Stimulated activated naive B cell treated with anti-CD40 and anti-IgM and Interleukin-4, amounts not matched to agents 10 μg/mL and 1 μg/mL and 100 μg/mL, for 72 hours (primary cell): ENCODE measurements around the gene PPP1R9A.
A peak's percentile ranks its signal among the peaks of the same experiment; 100 is the strongest.

Experiments
- ATAC-seq, 2 donors: fragments of 150-1000 bp; cut with Tn5 transposase; replicated peaks; 2 replicates each; pipeline ENCODE4 v1.10.0; 2021; ENCODE audit warnings: moderate library complexity in 1 of 2
- DNase-seq: peaks from one replicate; pipeline ENCODE4 v3.0.0; 2021
- H3K27ac Mint-ChIP-seq: one replicate; pipeline ENCODE4 v1.8.0; 2022; ENCODE audit warnings: mild to moderate bottlenecking, mixed read lengths
- H3K27me3 Mint-ChIP-seq, 2 donors: one replicate each; pipeline ENCODE4 v1.8.0; 2022; ENCODE audit warnings: mixed read lengths in 2 of 2
- H3K36me3 Mint-ChIP-seq, 2 donors: one replicate each; pipeline ENCODE4 v1.8.0; 2022; ENCODE audit warnings: mixed read lengths in 2 of 2, mild to moderate bottlenecking in 1 of 2
- H3K4me1 Mint-ChIP-seq, 2 donors: one replicate each; pipeline ENCODE4 v1.8.0; 2022; ENCODE audit warnings: mixed read lengths in 2 of 2, mild to moderate bottlenecking in 1 of 2
- H3K4me3 Mint-ChIP-seq, 2 donors: one replicate each; pipeline ENCODE4 v1.8.0; 2022; ENCODE audit warnings: mild to moderate bottlenecking in 2 of 2, mixed read lengths in 2 of 2, moderate library complexity in 1 of 2
- H3K9me3 Mint-ChIP-seq, 2 donors: one replicate each; pipeline ENCODE4 v1.8.0; 2022; ENCODE audit warnings: mixed read lengths in 2 of 2, mild to moderate bottlenecking in 1 of 2

PPP1R9A gene

DNA sequence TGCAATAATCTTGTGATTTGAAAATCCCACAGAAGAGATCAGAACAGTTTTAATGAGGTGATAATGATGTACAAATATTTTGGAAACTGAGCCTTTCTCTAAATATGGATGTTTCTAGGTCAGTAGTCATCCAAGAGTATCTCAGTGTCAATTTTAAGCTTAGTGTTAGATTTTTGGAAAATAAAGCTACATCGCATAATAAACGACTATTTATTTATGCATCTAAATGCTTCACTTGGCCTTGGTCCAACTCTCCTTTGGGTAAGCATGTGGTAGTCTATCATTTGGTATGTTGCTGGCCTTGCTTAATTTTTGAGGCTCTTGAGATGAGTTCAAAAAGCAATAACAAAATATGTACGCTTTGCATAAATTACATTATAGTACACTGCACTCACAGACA lies 5.4 kb upstream of the PPP1R9A start:
- Mint-ChIP-seq H3K9me3 (no peaks in the 10 kb centered on the region), H3K27ac (no peak overlapping the region), H3K4me3 (no peak overlapping the region), H3K36me3 (no peaks in the 10 kb centered on the region), H3K27me3 (no peaks in the 10 kb centered on the region), H3K4me1 (no peaks in the 10 kb centered on the region)
- no peak for ATAC-seq
- DNase-seq = no peak

DNA sequence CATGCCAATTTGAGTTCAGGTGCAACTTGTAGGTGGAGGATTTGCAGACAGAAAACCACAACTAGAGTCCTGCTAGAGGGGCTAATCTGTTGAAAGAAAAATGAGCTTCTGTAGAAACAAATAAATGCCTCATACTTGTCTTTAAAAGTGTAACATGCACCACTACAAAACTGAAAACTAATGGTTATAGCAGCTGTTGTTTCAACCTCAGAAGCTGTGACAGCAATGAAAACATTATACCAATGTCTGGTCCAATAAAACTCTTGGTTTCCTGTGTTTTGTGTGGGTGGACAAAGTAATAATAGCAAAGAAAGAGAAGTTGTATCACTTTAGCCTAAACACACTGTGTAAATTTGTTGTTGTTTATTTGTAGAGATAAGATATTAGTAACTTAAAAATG lies 3.4 kb upstream of the PPP1R9A start:
- ATAC-seq (no peak), DNase-seq (no peak)
- H3K4me3 Mint-ChIP-seq = no peak overlapping the region
- peaks cover 5 to 8% of the 10 kb centered on the region in 2 donors for H3K4me1 Mint-ChIP-seq
- H3K27me3 Mint-ChIP-seq = peaks cover 7 to 8% of the 10 kb centered on the region in 2 donors
- H3K27ac Mint-ChIP-seq = no peak overlapping the region
- no peaks in the 10 kb centered on the region for H3K36me3 Mint-ChIP-seq
- no peaks in the 10 kb centered on the region for H3K9me3 Mint-ChIP-seq

DNA sequence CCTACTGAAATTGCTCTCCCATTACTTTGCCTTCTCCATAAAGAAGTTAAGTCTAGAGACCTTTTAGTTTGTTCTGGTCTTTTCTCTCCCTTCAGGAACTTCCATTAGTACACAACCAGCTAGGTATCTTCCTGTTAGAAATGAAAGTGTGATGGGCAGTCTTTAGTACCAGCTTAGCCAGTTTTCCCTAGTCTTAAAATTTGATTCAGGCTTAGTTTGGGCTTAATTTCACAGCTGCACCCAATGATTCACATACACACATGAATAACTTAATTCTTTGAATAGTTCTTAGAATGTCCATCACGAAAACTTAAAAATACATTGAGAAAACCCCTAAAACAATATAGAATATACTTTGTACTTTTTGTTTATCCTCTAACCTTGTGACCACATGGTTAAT lies 2.4 kb upstream of the PPP1R9A start:
- peaks cover 12 to 16% of the 10 kb centered on the region in 2 donors for H3K27me3 Mint-ChIP-seq
- H3K36me3 Mint-ChIP-seq = no peaks in the 10 kb centered on the region
- no peak overlapping the region for H3K4me3 Mint-ChIP-seq
- H3K4me1 Mint-ChIP-seq = peaks cover 5 to 16% of the 10 kb centered on the region in 2 donors
- no peak overlapping the region for H3K27ac Mint-ChIP-seq
- no peaks in the 10 kb centered on the region for H3K9me3 Mint-ChIP-seq
- DNase-seq (no peak), ATAC-seq (no peak)

DNA sequence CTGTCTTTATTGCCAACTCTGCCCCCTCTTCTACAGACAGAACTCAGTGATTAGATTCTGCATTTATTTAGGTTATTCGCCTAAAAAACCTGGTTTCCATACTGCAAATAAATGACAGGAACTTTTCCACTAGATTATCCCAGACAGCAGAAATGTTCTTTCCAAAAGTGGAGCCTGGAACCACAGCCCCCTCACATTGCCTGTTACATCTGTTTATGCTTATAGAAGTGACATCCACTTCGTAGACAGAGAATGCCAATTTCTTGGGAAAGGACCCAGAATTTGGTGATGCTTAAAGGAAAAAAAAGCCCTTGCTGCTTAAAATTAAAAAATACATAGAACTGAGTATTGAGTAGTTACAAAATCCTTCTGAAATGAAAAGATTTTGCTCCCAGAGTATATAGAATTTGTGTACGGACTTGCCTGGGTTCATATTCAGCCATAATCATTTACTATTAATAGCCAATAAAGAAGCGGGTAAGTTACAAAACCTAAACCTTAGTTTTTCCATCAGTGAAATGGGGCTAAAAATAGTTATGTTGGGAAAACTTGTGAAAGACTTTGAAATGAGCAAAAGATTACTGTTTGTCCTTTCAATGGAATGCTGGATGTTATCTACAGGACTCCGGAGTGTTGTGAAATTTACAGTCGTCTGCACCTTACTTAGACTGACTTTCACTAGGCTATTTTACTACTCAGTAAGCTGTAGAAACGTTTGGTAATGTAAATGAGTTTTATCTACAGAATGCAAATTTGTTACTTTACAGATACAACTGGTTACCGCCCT lies 1.1 kb upstream of the PPP1R9A start:
- no peak for ATAC-seq
- Mint-ChIP-seq H3K27me3 (peaks cover 18 to 29% of the 10 kb centered on the region in 2 donors), H3K36me3 (no peaks in the 10 kb centered on the region)

DNA sequence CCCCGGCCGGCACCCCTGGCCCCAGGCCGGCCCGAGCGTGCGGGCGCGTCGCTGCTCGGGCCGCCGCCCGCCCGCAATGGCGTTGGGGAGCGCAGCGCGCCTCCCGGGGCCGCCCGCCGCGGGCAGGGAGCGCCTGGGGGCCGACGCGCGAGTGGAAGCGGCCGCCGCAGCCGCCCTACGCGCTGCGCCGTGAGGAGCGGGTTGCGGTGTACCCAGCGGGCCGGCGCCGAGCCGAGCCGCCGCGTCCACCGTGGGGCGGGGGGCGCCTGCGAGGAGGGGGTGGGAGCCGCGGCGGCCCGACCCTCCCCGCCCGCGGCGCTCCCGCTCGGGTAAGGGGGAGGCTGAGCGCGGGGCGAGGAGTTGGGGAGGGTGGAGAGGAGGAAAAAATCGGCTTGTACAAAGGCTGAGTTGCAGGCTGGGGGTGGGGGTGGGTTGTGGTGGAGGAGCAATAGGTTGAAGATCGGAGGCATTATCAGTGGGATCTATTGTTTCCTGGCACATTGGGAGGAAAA lies 473 bp downstream of the PPP1R9A start:
- Mint-ChIP-seq H3K9me3 (no peaks in the 10 kb centered on the region), H3K4me1 (peaks cover 10 to 16% of the 10 kb centered on the region in 2 donors), H3K36me3 (no peaks in the 10 kb centered on the region), H3K4me3 (peak overlapping the region; percentile 85 to 87), H3K27me3 (peaks cover 18 to 32% of the 10 kb centered on the region in 2 donors), H3K27ac (peak overlapping the region; percentile 69)
- no peak for DNase-seq
- ATAC-seq = peak; percentile 76 to 80

More for the DNA sequence above, 1.1 kb upstream of the PPP1R9A start:
- Mint-ChIP-seq H3K4me1 (peaks cover 8 to 16% of the 10 kb centered on the region in 2 donors), H3K9me3 (no peaks in the 10 kb centered on the region), H3K4me3 (no peak overlapping the region), H3K27ac (no peak overlapping the region)
- DNase-seq = no peak

DNA sequence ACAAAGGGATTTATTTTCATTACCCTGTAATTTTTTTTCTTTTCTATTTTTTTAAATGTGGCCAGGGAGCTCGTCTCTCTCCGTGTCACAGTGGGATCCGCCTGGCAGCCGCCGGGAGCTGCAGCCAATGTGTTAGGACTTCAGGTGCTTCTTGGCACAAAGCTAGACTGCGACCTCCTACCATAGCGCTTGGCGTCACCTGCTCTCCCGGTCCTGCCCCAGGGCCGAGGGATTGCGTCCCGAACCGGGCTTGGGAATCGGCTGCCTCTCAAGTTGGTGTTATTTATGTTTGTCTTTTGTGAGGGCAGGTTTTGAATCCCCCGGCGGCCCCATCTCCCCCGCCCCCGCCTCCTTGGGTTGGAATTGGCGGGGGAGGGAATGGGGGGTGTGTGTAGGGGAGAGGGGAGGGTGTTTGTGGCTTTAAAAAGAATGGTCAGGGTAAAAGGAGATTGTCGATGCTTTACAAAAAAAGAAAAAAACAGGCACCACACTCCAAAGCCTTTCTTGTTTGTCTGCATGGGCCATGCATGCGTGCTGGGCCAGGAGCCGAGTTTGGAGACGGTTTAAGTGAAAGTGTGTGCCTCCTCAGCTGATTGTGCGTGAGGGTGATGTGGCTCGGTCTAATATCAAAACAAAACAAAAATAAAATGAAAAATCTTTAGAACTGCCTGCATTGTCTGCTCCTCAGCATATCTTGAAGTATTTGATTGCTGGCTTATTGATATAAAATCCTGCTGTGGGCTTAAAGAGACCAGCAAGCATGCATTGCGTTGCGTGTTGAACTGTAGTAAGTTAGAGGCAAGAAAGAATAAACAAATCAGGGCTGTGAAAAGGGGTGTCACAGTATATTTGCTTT lies 1.2 kb downstream of the PPP1R9A start:
- Mint-ChIP-seq H3K4me3 (peak overlapping the region; percentile 85 to 87), H3K27me3 (peaks cover 18 to 34% of the 10 kb centered on the region in 2 donors), H3K9me3 (no peaks in the 10 kb centered on the region), H3K36me3 (no peaks in the 10 kb centered on the region), H3K27ac (peak overlapping the region; percentile 69), H3K4me1 (peaks cover 11 to 16% of the 10 kb centered on the region in 2 donors)
- DNase-seq (no peak), ATAC-seq (peak; percentile 31 to 44)

DNA sequence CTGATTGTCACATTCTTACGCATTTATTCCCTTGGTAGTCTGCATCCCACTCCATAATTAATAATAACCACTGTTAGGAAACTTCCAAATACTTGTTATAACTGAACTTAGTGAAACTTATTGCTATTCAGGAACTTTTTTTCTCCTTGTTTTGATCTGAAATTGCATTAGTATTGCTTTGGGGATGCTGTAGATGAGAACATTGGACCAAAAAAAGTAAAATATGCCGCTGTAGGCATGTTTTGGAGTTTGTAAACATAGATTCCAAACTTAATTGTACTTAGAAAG lies 1.7 kb downstream of the PPP1R9A start:
- Mint-ChIP-seq H3K36me3 (no peaks in the 10 kb centered on the region), H3K27ac (no peak overlapping the region)
- ATAC-seq = no peak

DNA sequence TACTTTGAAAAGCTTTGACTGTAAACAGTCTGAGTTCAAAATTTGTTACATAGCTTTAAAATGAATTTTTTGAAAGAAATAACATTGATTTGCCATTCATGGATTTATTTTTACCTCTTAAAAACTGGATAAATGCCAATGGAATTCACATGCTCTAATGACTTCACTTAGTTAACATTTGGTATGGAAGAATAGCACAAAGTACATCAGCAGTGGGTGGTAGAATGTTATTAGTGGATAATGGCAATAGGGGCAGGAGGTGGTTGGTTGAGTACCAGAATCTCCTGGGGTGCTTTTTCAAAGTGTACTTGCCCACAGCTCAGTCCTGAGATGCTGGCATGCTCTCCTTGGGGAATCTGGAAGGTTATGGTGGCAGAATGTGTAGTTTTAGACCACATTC lies 4.7 kb downstream of the PPP1R9A start:
- no peak overlapping the region for H3K27ac Mint-ChIP-seq
- no peaks in the 10 kb centered on the region for H3K9me3 Mint-ChIP-seq
- H3K27me3 Mint-ChIP-seq = peaks cover 18 to 34% of the 10 kb centered on the region in 2 donors
- DNase-seq = no peak
- H3K4me1 Mint-ChIP-seq = peaks cover 11 to 16% of the 10 kb centered on the region in 2 donors
- no peaks in the 10 kb centered on the region for H3K36me3 Mint-ChIP-seq
- H3K4me3 Mint-ChIP-seq = no peak overlapping the region
- ATAC-seq = no peak

More for the DNA sequence above, 1.7 kb downstream of the PPP1R9A start:
- H3K4me1 Mint-ChIP-seq = peaks cover 11 to 16% of the 10 kb centered on the region in 2 donors
- peaks cover 18 to 34% of the 10 kb centered on the region in 2 donors for H3K27me3 Mint-ChIP-seq
- DNase-seq = no peak
- H3K9me3 Mint-ChIP-seq = no peaks in the 10 kb centered on the region
- peak overlapping the region in 1 of 2 donors; percentile 87 for H3K4me3 Mint-ChIP-seq

DNA sequence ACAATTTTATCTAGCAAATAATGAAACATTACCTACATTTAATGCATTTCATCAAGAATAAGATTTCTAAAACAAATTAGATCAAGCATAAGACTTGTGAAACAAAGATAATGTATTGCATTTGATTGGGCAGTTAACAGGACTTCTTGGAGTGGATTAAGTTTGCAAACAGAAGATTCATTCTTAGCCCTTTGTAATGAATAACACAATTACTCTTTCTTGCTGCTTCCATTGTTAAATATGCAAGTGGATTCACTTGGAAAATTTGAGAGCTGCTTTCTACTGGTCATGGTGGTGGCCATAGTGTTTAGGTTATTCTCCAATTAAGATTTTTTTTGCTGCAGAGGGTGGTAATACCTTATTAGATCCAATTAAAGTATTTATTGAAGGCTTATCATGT lies 6.0 kb downstream of the PPP1R9A start:
- no peak overlapping the region for H3K27ac Mint-ChIP-seq
- no peak overlapping the region for H3K4me3 Mint-ChIP-seq
- no peaks in the 10 kb centered on the region for H3K9me3 Mint-ChIP-seq
- no peak for DNase-seq
- H3K27me3 Mint-ChIP-seq = peaks cover 15 to 32% of the 10 kb centered on the region in 2 donors
- no peaks in the 10 kb centered on the region for H3K36me3 Mint-ChIP-seq
- peaks cover 9 to 14% of the 10 kb centered on the region in 2 donors for H3K4me1 Mint-ChIP-seq
- no peak for ATAC-seq

DNA sequence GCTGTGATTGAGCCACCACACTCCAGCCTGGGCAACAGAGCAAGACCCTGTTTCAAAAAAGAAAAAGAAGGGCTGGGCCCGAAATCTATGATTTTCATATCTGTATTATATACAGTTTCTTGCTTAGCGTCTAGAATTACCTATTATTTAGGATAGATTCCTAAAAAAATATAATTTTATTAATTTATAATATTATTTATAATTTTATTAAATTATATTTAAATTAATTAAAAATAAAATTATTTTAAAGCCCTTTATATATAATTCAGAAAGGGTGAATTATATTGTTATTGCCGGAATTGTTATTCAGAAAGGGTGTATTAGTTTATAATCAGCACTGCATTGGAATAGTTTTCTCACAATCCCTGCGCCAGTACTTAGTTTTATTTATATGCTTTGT lies 14.5 kb downstream of the PPP1R9A start:
- Mint-ChIP-seq H3K36me3 (peaks cover 0 to 2% of the 10 kb centered on the region in 2 donors), H3K27ac (no peak overlapping the region), H3K27me3 (no peaks in the 10 kb centered on the region), H3K4me1 (peaks cover 9 to 23% of the 10 kb centered on the region in 2 donors), H3K4me3 (no peak overlapping the region), H3K9me3 (no peaks in the 10 kb centered on the region)
- no peak for DNase-seq
- ATAC-seq = no peak

DNA sequence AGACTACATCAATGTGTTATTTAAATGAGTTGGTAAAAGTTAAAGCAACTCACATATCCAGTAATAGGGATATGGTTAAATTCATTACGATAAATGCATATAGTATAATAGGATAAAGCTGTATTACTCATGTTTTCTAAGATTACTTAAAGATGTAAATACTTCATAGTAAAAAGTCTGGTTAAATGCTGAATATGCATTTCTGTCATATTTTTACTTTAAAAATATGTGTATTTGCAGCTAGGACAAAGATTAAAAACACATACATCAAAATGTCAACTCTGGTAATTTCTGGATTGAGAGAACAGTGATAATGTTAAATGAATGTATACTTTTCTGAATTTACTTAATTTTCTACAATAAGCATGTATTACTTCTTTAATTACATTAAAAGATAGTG lies 15.1 kb downstream of the PPP1R9A start:
- no peaks in the 10 kb centered on the region for H3K9me3 Mint-ChIP-seq
- H3K4me3 Mint-ChIP-seq = no peak overlapping the region
- H3K4me1 Mint-ChIP-seq = peaks cover 9 to 24% of the 10 kb centered on the region in 2 donors
- ATAC-seq = no peak
- no peak for DNase-seq
- no peaks in the 10 kb centered on the region for H3K27me3 Mint-ChIP-seq
- no peak overlapping the region for H3K27ac Mint-ChIP-seq
- peaks cover 0 to 2% of the 10 kb centered on the region in 2 donors for H3K36me3 Mint-ChIP-seq

DNA sequence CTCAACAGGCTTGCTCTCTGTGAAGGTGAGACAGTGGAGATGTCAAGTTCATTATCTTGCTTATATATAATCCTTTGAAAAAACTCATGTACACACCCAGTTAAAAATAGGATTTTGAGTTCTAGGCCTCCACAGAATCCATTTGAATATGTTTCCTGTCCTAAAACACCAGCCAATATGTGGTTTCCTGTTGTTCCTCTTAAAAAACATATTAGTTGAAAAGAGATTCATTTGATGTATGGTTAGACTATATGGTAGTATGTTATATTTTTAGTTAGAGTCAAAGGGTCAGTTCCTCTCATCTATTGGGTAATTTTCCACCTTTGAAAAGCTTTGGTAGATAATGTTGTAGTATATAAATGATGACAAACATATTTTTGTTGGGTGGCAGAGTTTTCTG lies 16.0 kb downstream of the PPP1R9A start:
- peaks cover 0 to 2% of the 10 kb centered on the region in 2 donors for H3K36me3 Mint-ChIP-seq
- DNase-seq (no peak), ATAC-seq (peak; percentile 45 to 58)

DNA sequence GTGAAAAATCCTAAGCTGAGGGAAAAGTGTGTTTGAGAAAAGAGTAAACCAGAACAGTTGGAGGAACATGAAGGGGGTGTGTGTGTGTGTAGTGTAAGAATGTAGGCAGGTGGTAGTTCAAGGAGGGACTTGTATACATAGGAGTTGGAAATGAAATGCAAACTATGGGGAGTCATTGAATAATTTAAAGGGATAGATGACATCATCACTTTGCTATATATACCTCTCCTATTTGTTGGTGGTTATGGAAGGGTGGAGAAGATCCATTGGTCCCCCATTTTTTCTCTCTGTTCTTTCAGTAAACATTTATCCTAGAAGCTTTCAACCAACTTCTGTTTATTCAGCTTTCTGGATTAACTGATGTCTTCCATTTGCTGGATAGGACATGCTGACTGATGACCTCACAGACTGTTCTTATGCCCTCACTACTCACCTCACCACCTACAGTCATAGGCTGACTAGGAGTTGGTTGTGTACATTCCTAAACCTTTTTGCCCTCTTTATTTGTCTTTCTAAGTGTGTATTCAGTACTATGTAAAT lies 20.8 kb downstream of the PPP1R9A start:
- Mint-ChIP-seq H3K27ac (no peak overlapping the region), H3K9me3 (no peaks in the 10 kb centered on the region), H3K4me3 (no peak overlapping the region), H3K4me1 (peaks cover 10 to 28% of the 10 kb centered on the region in 2 donors), H3K27me3 (no peaks in the 10 kb centered on the region), H3K36me3 (no peaks in the 10 kb centered on the region)
- DNase-seq = no peak
- no peak for ATAC-seq

More for the DNA sequence above, 16.0 kb downstream of the PPP1R9A start:
- no peaks in the 10 kb centered on the region for H3K27me3 Mint-ChIP-seq
- no peaks in the 10 kb centered on the region for H3K9me3 Mint-ChIP-seq
- no peak overlapping the region for H3K27ac Mint-ChIP-seq
- peaks cover 14 to 33% of the 10 kb centered on the region in 2 donors for H3K4me1 Mint-ChIP-seq
- H3K4me3 Mint-ChIP-seq = no peak overlapping the region

DNA sequence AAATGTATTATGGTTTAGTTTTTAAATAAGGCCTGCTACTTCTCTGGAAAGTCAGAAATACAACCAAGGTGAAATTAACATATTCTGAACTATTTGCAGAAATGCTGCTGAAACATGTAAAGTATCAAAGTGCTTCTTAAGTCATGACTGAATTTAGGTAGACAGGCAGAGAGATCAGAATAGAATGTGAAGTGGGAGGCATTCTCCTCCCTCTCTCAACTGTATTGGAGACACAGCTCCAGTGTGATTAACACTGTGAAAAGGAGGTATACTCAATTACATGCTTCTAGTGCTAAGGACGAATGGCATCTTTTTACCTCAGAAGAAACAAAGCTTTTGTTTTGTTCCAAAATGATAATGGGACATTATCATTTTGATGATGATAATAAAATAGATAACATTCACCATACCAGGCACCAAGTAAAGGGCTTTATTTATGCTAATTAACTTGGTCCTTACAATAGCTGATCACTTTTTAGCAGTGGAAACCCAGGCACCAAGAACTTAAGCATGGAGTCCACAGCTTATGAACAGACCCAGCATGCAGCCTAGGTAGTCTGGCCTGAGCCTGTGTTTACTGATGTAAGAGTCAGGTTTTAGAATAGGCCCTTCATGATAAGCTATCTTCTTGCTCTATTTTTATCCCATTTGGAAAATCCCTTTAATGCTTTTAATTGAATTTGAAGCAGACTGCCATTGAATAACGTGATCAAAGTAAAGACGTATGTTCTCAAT lies 26.0 kb downstream of the PPP1R9A start:
- ATAC-seq (no peak), DNase-seq (no peak)
- no peaks in the 10 kb centered on the region for H3K4me1 Mint-ChIP-seq
- H3K36me3 Mint-ChIP-seq = no peaks in the 10 kb centered on the region
- no peaks in the 10 kb centered on the region for H3K27me3 Mint-ChIP-seq
- H3K9me3 Mint-ChIP-seq = no peaks in the 10 kb centered on the region
- H3K4me3 Mint-ChIP-seq = no peak overlapping the region
- no peak overlapping the region for H3K27ac Mint-ChIP-seq
